Hematopoietic multipotent progenitor cell treated with erythropoietin and hydrocortisone succinate and interleukin-3 and kit ligand, for 17 days (in vitro differentiated cells): ENCODE measurements around the gene IGFBP4.

Experiments used
- DNase-seq: peaks from one replicate; pipeline ENCODE4 v3.0.0-alpha.2; 2015; ENCODE audit warnings: low spot score

The IGFBP4 gene

GRCh38 chr17:40490982-40491381 is 47.7 kb downstream of the IGFBP4 start:
- DNase-seq = no peak

GRCh38 chr17:40491486-40491885 is 48.2 kb downstream of the IGFBP4 start:
- no peak for DNase-seq

- no peak for DNase-seq
Observed at GRCh38 chr17:40493697-40494096, 50.4 kb downstream of the IGFBP4 start.

- DNase-seq = no peak
Observed at GRCh38 chr17:40495140-40495539, 51.9 kb downstream of the IGFBP4 start.

GRCh38 chr17:40496170-40496569 is 52.9 kb downstream of the IGFBP4 start:
- no peak for DNase-seq

GRCh38 chr17:40496634-40497420 is 53.6 kb downstream of the IGFBP4 start:
- no peak for DNase-seq

- DNase-seq = no peak
Observed at GRCh38 chr17:40497695-40498094, 54.4 kb downstream of the IGFBP4 start.

- no peak for DNase-seq
Observed at GRCh38 chr17:40498281-40499084, 55.2 kb downstream of the IGFBP4 start.

GRCh38 chr17:40499551-40500189 is 56.4 kb downstream of the IGFBP4 start:
- no peak for DNase-seq

- DNase-seq = no peak
Observed at GRCh38 chr17:40500190-40500589, 56.9 kb downstream of the IGFBP4 start.

- DNase-seq = no peak
Observed at GRCh38 chr17:40500709-40501108, 57.5 kb downstream of the IGFBP4 start.

- DNase-seq = no peak
Observed at GRCh38 chr17:40501499-40501911, 58.3 kb downstream of the IGFBP4 start, which contains the start of gene TNS4. TNS4 (minus strand) TSS chr17:40501623; CDS start chr17:40496425, 5,198 bp downstream.

GRCh38 chr17:40502716-40503115 is 59.5 kb downstream of the IGFBP4 start:
- no peak for DNase-seq

GRCh38 chr17:40503154-40503553 is 59.9 kb downstream of the IGFBP4 start:
- no peak for DNase-seq

- DNase-seq = no peak
Observed at GRCh38 chr17:40506786-40507185, 63.5 kb downstream of the IGFBP4 start.
